ENCODE results near the gene HARBI1. TPM values are rescaled to one million over a fixed set of nuclear protein-coding genes. Genes with fewer than 3 reads are reported as not detected.

The HARBI1 gene
- total and polyA plus RNA-seq, 10 of the 15 experiments (the other 5 are each of a cell fraction or from before 2014, with no cell fraction given) = 3.6 to 8.4 (median 5.2) TPM

GRCh38 chr11:46590740-46591605 is 26.1 kb downstream of the HARBI1 start:
- FAIRE-seq (no peak), DNase-seq (ENCODE audit: low read depth, low spot score) (no peak), ATAC-seq (no peak)
- CTCF ChIA-PET = interaction anchor here (0.8 to 1.8 kb wide), 3 partner anchors 17 to 30 kb away, joined by 3 to 4 read pairs (median 3); no protein-coding TSS in a partner anchor
- TF ChIP-seq USF2 (IDR thresholded peaks at IDR 0.05; ENCODE audit: borderline replicate concordance, low read depth, low read length) = no peak
- TF ChIP-seq RFX5 (IDR thresholded peaks at IDR 0.05; ENCODE audit: low read depth, low read length) = no peak
- TF ChIP-seq FOXK2 (IDR thresholded peaks at IDR 0.05) = no peak
- TF ChIP-seq SUZ12 (IDR thresholded peaks at IDR 0.05; ENCODE audit: unreplicated experiment) = no peak
- no peak for TF ChIP-seq PKNOX1 (IDR thresholded peaks at IDR 0.05)
- TF ChIP-seq ESRRA (IDR thresholded peaks at IDR 0.05; ENCODE audit: low read length) = no peak
- no peak for TF ChIP-seq HDGF (IDR thresholded peaks at IDR 0.05)
- TF ChIP-seq FOXM1 (IDR thresholded peaks at IDR 0.05; ENCODE audit: low read depth, low read length) = no peak
- Histone ChIP-seq H3K4me1 (ENCODE audit: control insufficient read depth, insufficient read depth, low read length) (no peaks in the 10 kb centered on the region), H4K20me1 (ENCODE audit: control insufficient read depth, insufficient read depth) (no peaks in the 10 kb centered on the region), H3K9ac (ENCODE audit: control insufficient read depth, insufficient read depth, low read length) (no peak overlapping the region), H3K27me3 (replicated peaks in 1 of 2; ENCODE audit: control insufficient read depth in 2 of 2, insufficient read depth in 2 of 2, low read length in 1 of 2) (no peaks in the 10 kb centered on the region), H3K4me2 (ENCODE audit: control insufficient read depth, insufficient read depth) (peak overlapping the region; percentile 34), H2AFZ (ENCODE audit: control insufficient read depth, low read depth, low read length) (no peak overlapping the region), H3K4me3 (peak overlapping the region; percentile 12; the same call in 1 of the 2 replicates), H3K79me2 (ENCODE audit: control insufficient read depth, insufficient read depth, low read length) (peaks cover 62% of the 10 kb centered on the region), H3K36me3 (ENCODE audit: control insufficient read depth in 2 of 2, insufficient read depth in 2 of 2, low read length in 1 of 2) (no peaks in the 10 kb centered on the region; a peak in 1 of 4 replicates), H3K9me3 (replicated peaks; ENCODE audit: control insufficient read depth, insufficient read depth, low read length) (no peaks in the 10 kb centered on the region), H3K27ac (ENCODE audit: control insufficient read depth, insufficient read depth) (no peak overlapping the region)
- in situ Hi-C loops (cut with MboI) = no loop called here
- 97% methylated on average over 8 of the region's 11 CpGs for WGBS (ENCODE audit: insufficient coverage, insufficient replicate concordance, low lambda C conversion rate, missing lambda C conversion rate)
- intact Hi-C loops (cut with micrococcal nuclease; ENCODE audit: unreplicated experiment) = no loop called here
- POLR2A ChIA-PET = interaction anchor here (0.6 to 1.8 kb wide), 5 partner anchors 11 to 111 kb away, joined by 3 to 5 read pairs (median 3); partner anchors contain the start of gene ATG13
- TSS peak; percentile 56 for BruUV-seq (replicated peaks)
- SMC1A ChIA-PET (ENCODE audit: uncharacterized antibody, unreplicated experiment) = interaction anchor here (0.9 to 2.2 kb wide), 8 partner anchors 10 to 184 kb away, joined by 3 to 8 read pairs (median 6); no protein-coding TSS in a partner anchor
- RAD21 ChIA-PET (ENCODE audit: unreplicated experiment) = interaction anchor here (1.0 kb wide), 1 partner anchor 31 kb away, joined by 3 read pairs; no protein-coding TSS in a partner anchor
